Endothelial cell of umbilical vein (primary cell): ENCODE results near the gene SOX9. TPM values are rescaled to one million over a fixed set of nuclear protein-coding genes. Genes with fewer than 3 reads are reported as not detected.

ENCODE experiments used
- BruUV-seq: library from RNA; stranded (reverse); fragments of 400-500 nt; replicated peaks from 2 replicates; lab custom pipeline; 2021; lab: Mats Ljungman, UMichigan
- CTCF ChIA-PET: fragments of 300-600, 350-600 bp; sonication (Branson Sonifier 250); formaldehyde crosslinking; loops from one replicate; lab custom pipeline; 2021; ENCODE audit warnings: antibody characterized with exemption, inconsistent platforms; lab: Charles Lee
- POLR2A ChIA-PET: fragments of 300-600, 350-600 bp; sonication (Branson Sonifier 250); formaldehyde crosslinking; loops from one replicate; lab custom pipeline; 2021; ENCODE audit warnings: antibody characterized with exemption, inconsistent platforms; lab: Charles Lee
- DNase-seq: peaks from one replicate; pipeline ENCODE4 v3.0.0-alpha.2; 2011; ENCODE audit warnings: low read depth, low spot score
- FAIRE-seq: peaks from 2 replicates; lab custom pipeline; 2011; peaks lifted over from hg19 to GRCh38; lab: Jason Lieb, UNC
- H2AFZ ChIP-seq: 2 replicates; pipeline ENCODE4 v1.6.0; 2012; ENCODE audit warnings: low read depth, low read length, control low read depth, inconsistent platforms
- H3K27ac ChIP-seq: 2 replicates; pipeline ENCODE4 v1.5.1; 2011; ENCODE audit warnings: low read depth, mild to moderate bottlenecking, control low read depth, low read length, moderate library complexity; ENCODE audit not compliant: insufficient read depth
- H3K27me3 ChIP-seq, 2 experiments: 2 replicates each; pipeline versions ENCODE4 v1.6.0 to v1.6.1; 2011; ENCODE audit warnings: low read length in 2 of 2, mixed read lengths in 1 of 2; ENCODE audit not compliant: control insufficient read depth in 2 of 2, insufficient read depth in 2 of 2
- H3K36me3 ChIP-seq, 2 experiments: 2 replicates in 1 of 2; 3 replicates in 1 of 2; pipeline ENCODE4 v1.5.1; 2011; ENCODE audit warnings: low read length in 2 of 2, mild to moderate bottlenecking in 1 of 2, moderate library complexity in 1 of 2; ENCODE audit not compliant: control insufficient read depth in 2 of 2, insufficient read depth in 2 of 2; ENCODE audit errors: extremely low read depth in 1 of 2
- H3K4me1 ChIP-seq: 3 replicates; pipeline ENCODE4 v1.5.1; 2011; ENCODE audit warnings: mild to moderate bottlenecking, low read length; ENCODE audit not compliant: control insufficient read depth, insufficient read depth; ENCODE audit errors: extremely low read depth
- H3K4me2 ChIP-seq: 2 replicates; pipeline ENCODE4 v1.6.1; 2011; ENCODE audit warnings: low read length, control low read depth, mixed read lengths; ENCODE audit not compliant: insufficient read depth
- H3K4me3 ChIP-seq, 3 experiments: fragments of 200-600 bp in 1 of 3; sonication (generic), shearing (Covaris generic) in 1 of 3; replicated peaks in 1 of 3; 2 replicates each; pipeline ENCODE4 v1.5.1; 2011 to 2016; ENCODE audit warnings: control low read depth in 3 of 3, low read length in 3 of 3, mild to moderate bottlenecking in 2 of 3, inconsistent platforms in 1 of 3, low read depth in 1 of 3, moderate library complexity in 1 of 3; ENCODE audit not compliant: insufficient read depth in 1 of 3
- H3K79me2 ChIP-seq: 2 replicates; pipeline ENCODE4 v1.6.0; 2012; ENCODE audit warnings: low read length, inconsistent platforms; ENCODE audit not compliant: control insufficient read depth, insufficient read depth
- H3K9ac ChIP-seq: replicated peaks from 2 replicates; pipeline ENCODE3; 2011; ENCODE audit warnings: low read length, control low read depth; ENCODE audit not compliant: insufficient read depth; ENCODE audit errors: extremely low read depth
- H3K9me1 ChIP-seq: replicated peaks from 3 replicates; pipeline ENCODE4 v1.6.0; 2011; ENCODE audit warnings: mild to moderate bottlenecking, low read length; ENCODE audit not compliant: control insufficient read depth, insufficient read depth; ENCODE audit errors: extremely low read depth
- H3K9me3 ChIP-seq: replicated peaks from 2 replicates; pipeline ENCODE4 v1.5.1; 2012; ENCODE audit warnings: low read length, inconsistent platforms; ENCODE audit not compliant: control insufficient read depth, insufficient read depth
- H4K20me1 ChIP-seq: replicated peaks from 2 replicates; pipeline ENCODE3; 2011; ENCODE audit warnings: mild to moderate bottlenecking, low read length; ENCODE audit not compliant: control insufficient read depth, insufficient read depth; ENCODE audit errors: extremely low read depth
- EZH2 ChIP-seq: IDR thresholded peaks from 2 replicates; pipeline ENCODE4 v1.6.1; 2012; ENCODE audit warnings: borderline replicate concordance, low read depth, mild to moderate bottlenecking, moderate library complexity, low read length, inconsistent platforms; ENCODE audit not compliant: severe bottlenecking
- FOS ChIP-seq: IDR thresholded peaks from 2 replicates; pipeline ENCODE4 v1.6.1; 2011; ENCODE audit warnings: mild to moderate bottlenecking, low read length, moderate library complexity, borderline replicate concordance; ENCODE audit not compliant: insufficient read depth
- GATA2 ChIP-seq: IDR thresholded peaks from 2 replicates; pipeline ENCODE4 v1.7.0; 2011; ENCODE audit warnings: low read depth, mild to moderate bottlenecking, moderate library complexity, mixed read lengths, low read length; ENCODE audit not compliant: insufficient read length, insufficient read depth
- JUN ChIP-seq: IDR thresholded peaks from 2 replicates; pipeline ENCODE4 v1.6.1; 2011; ENCODE audit warnings: borderline replicate concordance, low read depth; ENCODE audit not compliant: insufficient read length, insufficient read depth
- MYC ChIP-seq: IDR thresholded peaks from one replicate; pipeline ENCODE4 v1.6.1; 2011; ENCODE audit warnings: mild to moderate bottlenecking, low read depth, low read length
- POLR2A ChIP-seq: IDR thresholded peaks from 2 replicates; pipeline ENCODE4 v1.6.1; 2012; ENCODE audit warnings: low read depth, mild to moderate bottlenecking, control low read depth, low read length
- POLR2AphosphoS5 ChIP-seq: IDR thresholded peaks from 2 replicates; pipeline ENCODE4 v1.6.1; 2012; ENCODE audit warnings: low read depth, mild to moderate bottlenecking, control low read depth, low read length, moderate library complexity; ENCODE audit not compliant: insufficient read depth
- dilution Hi-C: fragments of 300-500 bp; cut with MboI; formaldehyde crosslinking; loops from one replicate; pipeline ENCODE4 v1.15.0; 2019; ENCODE audit warnings: low sequenced_read_pairs; ENCODE audit not compliant: extremely low pct_ligation_motif_present
- intact Hi-C: fragments of 100-400 bp; cut with micrococcal nuclease; formaldehyde crosslinking; loops from one replicate; pipeline ENCODE4 v1.10.0; 2022
- polyA plus RNA-seq, 4 experiments: library from polyadenylated mRNA; depleted of rRNA in 3 of 4; stranded (reverse) in 3 of 4; unstranded in 1 of 4; fragments of >200 nt; gene quantifications; 2 replicates each; pipeline versions ENCODE4 v1.2.1 to v1.2.3, GENCODE V29; 2011 to 2012; ENCODE audit warnings: missing spikeins in 1 of 4
- total RNA-seq: library from RNA; stranded (reverse); gene quantifications from 2 replicates; pipeline ENCODE4 v1.2.3, GENCODE V29; 2021
- TF ChIP-seq, protein P1 (sequence below), 2 donors: IDR thresholded peaks; 1 replicate in 1 of 2; 2 replicates in 1 of 2; pipeline ENCODE4 v1.5.1; 2011; ENCODE audit warnings: low read length in 2 of 2, mild to moderate bottlenecking in 2 of 2, moderate library complexity in 2 of 2, control low read depth in 1 of 2, inconsistent platforms in 1 of 2, low read depth in 1 of 2; ENCODE audit not compliant: insufficient read depth in 1 of 2; ENCODE audit errors: extremely low read depth in 1 of 2
- TF ChIP-seq, protein P2 (sequence below): IDR thresholded peaks from 2 replicates; pipeline ENCODE4 v1.6.1; 2011; ENCODE audit not compliant: insufficient read depth, insufficient read length

The SOX9 gene
- total and polyA plus RNA-seq, 2 donors (not counting 3 experiments of a cell fraction or from before 2014, with no cell fraction given): not detected

DNA sequence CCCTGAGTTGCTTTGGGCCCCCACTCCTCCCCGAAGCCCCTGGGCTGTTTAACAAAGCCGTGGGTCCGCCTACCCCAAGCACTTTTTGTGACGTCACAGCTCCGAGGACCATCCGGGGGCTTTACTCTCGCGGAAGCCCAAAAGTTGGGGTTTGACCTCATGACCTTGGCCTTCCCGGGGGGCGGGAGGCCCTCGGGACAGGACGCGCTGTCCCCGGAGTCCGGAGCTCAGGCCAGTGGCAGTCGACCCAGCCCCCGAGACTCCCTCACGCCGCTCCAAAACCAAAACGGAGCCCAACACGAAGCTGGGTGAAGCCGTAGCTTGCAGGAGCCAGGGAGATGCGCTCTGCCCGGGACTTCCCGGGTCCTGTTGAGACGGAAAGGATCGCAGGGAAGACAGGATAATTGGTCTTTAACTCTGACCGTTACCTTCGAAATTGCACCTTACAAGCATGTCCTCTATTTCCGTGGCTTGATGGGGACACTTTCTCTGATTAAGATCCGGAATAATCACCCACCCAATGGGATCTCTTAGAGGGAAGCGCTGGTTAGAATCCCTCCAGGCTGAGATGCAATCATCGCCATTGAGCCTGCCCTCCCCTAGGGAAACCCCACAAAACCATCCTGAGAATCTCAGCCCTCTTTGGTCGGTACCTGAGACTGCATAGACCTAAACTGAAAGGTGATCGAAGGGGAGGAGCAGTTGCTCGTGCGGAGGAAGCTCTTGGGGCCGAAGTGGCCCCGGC lies 4.9 kb upstream of the SOX9 start:
- H4K20me1 ChIP-seq: no peaks in the 10 kb centered on the region
- DNase-seq: no peak
- H3K79me2 ChIP-seq: no peaks in the 10 kb centered on the region
- no peak overlapping the region for H3K4me3 ChIP-seq
- H3K36me3 ChIP-seq: no peaks in the 10 kb centered on the region
- ChIA-PET CTCF (no interaction called here), POLR2A (no interaction called here)
- no peak overlapping the region for H3K4me2 ChIP-seq
- no peak for FAIRE-seq
- H3K4me1 ChIP-seq: no peaks in the 10 kb centered on the region
- no peak overlapping the region for H3K9ac ChIP-seq
- no peaks in the 10 kb centered on the region for H3K9me3 ChIP-seq
- no peak overlapping the region for H2AFZ ChIP-seq
- dilution Hi-C loops (no loop called here), intact Hi-C loops (no loop called here)
- BruUV-seq: no TSS peak
- no peak overlapping the region for H3K27ac ChIP-seq
- TF ChIP-seq JUN (no peak), EZH2 (no peak), MYC (no peak), FOS (no peak), GATA2 (no peak), POLR2AphosphoS5 (no peak), POLR2A (no peak)
- TF ChIP-seq, protein P1, sequence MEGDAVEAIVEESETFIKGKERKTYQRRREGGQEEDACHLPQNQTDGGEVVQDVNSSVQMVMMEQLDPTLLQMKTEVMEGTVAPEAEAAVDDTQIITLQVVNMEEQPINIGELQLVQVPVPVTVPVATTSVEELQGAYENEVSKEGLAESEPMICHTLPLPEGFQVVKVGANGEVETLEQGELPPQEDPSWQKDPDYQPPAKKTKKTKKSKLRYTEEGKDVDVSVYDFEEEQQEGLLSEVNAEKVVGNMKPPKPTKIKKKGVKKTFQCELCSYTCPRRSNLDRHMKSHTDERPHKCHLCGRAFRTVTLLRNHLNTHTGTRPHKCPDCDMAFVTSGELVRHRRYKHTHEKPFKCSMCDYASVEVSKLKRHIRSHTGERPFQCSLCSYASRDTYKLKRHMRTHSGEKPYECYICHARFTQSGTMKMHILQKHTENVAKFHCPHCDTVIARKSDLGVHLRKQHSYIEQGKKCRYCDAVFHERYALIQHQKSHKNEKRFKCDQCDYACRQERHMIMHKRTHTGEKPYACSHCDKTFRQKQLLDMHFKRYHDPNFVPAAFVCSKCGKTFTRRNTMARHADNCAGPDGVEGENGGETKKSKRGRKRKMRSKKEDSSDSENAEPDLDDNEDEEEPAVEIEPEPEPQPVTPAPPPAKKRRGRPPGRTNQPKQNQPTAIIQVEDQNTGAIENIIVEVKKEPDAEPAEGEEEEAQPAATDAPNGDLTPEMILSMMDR (IDR thresholded peaks at IDR 0.05; ENCODE audit: extremely low read depth in 1 of 2, insufficient read depth in 1 of 2, low read depth in 1 of 2, low read length in 2 of 2): no peak
- TF ChIP-seq, protein P2, sequence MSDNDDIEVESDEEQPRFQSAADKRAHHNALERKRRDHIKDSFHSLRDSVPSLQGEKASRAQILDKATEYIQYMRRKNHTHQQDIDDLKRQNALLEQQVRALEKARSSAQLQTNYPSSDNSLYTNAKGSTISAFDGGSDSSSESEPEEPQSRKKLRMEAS: no peak
- no peaks in the 10 kb centered on the region for H3K9me1 ChIP-seq
- H3K27me3 ChIP-seq: peaks cover 41 to 54% of the 10 kb centered on the region in 2 experiments
